A375 (cell line): ENCODE measurements around the gene BEX2. TPM values are rescaled to one million over a fixed set of nuclear protein-coding genes. Genes with fewer than 3 reads are reported as not detected.

Source experiments
- small RNA-seq: library from RNA; depleted of rRNA; stranded (forward); fragments of <200 nt; gene quantifications from one replicate; pipeline ENCODE3, GENCODE V24; 2014
- total RNA-seq: library from RNA; depleted of rRNA; stranded (reverse); fragments of >200 nt; shearing (Covaris generic); gene quantifications from 2 replicates; pipeline ENCODE4 v1.2.3, GENCODE V29; 2014; rRNA removed

BEX2 gene
- total RNA-seq = 19.2 and 27.8 TPM in 2 replicates

GRCh38 chrX:103310555-103311398 is at the start of gene BEX2:
BEX2 (minus strand) TSS chrX:103310990; CDS start chrX:103309976, 1,014 bp downstream.

GRCh38 chrX:103356130-103356798 is 45.5 kb upstream of the BEX2 start, which contains the start of gene TCEAL9:
TCEAL9 (plus strand) TSS chrX:103356506; CDS start chrX:103357685, 1,179 bp downstream.

GRCh38 chrX:103329991-103330390 is 19.2 kb upstream of the BEX2 start, which contains the start of gene TCEAL7:
TCEAL7 (plus strand) TSS chrX:103330239; CDS start chrX:103331404, 1,165 bp downstream.

GRCh38 chrX:103276581-103277002 is 34.2 kb downstream of the BEX2 start, which contains the start of gene TCEAL5:
TCEAL5 (minus strand) TSS chrX:103276750; CDS start chrX:103274563, 2,187 bp downstream.

Small RNA genes within 50 kb of the gene (small RNA-seq; reads per million reads assigned to genes)
- gene Z92846.1 = not detected

Other genes with a start within 250 kb of the BEX2 start
- 0.53 and 5.4 TPM in 2 replicates for gene BEX1, start 246.8 kb downstream of the BEX2 start, total RNA-seq
- not detected in 2 replicates for gene NXF3, start 217.8 kb downstream of the BEX2 start, total RNA-seq
- gene BEX4, start 95.9 kb downstream of the BEX2 start, total RNA-seq = 11.6 and 12.0 TPM in 2 replicates
- gene TCEAL8, start 55.8 kb downstream of the BEX2 start, total RNA-seq = 42.7 and 45.7 TPM in 2 replicates
- gene TCEAL5, start 34.2 kb downstream of the BEX2 start, total RNA-seq = not detected in 2 replicates
- not detected in 2 replicates for gene TCEAL7, start 19.2 kb upstream of the BEX2 start, total RNA-seq
- 28.1 and 35.2 TPM in 2 replicates for gene TCEAL9, start 45.5 kb upstream of the BEX2 start, total RNA-seq
- gene BEX3, start 65.5 kb upstream of the BEX2 start, total RNA-seq = 186 and 209 TPM in 2 replicates
- gene RAB40A, start 208.5 kb upstream of the BEX2 start, total RNA-seq = not detected in 2 replicates